A673 (cell line): Measurements from ENCODE around the gene MIS12.

ENCODE experiments used
- CTCF ChIP-seq: fragments of 300-800, 200-600 bp; sonication (generic); conservative IDR thresholded peaks from 2 replicates; pipeline ENCODE4 v1.5.1; 2017; ENCODE audit warnings: low read depth, mild to moderate bottlenecking, antibody characterized with exemption, low read length, moderate library complexity, mixed read lengths
- EZH2 ChIP-seq: fragments of 200-600 bp; sonication (generic); IDR thresholded peaks from 2 replicates; pipeline ENCODE4 v1.6.1; 2017; ENCODE audit warnings: borderline replicate concordance, low read depth, mild to moderate bottlenecking, mixed read lengths, antibody characterized with exemption, low read length; ENCODE audit not compliant: poor library complexity, severe bottlenecking

GRCh38 chr17:5506307-5506706 is 19.9 kb downstream of the MIS12 start:
- TF ChIP-seq CTCF, result no peak
- TF ChIP-seq EZH2, result no peak
